SK-N-SH (cell line): Measurements from ENCODE around the gene TBC1D19. TPM values are rescaled to one million over a fixed set of nuclear protein-coding genes. Genes with fewer than 3 reads are reported as not detected.

ENCODE experiments used
- CTCF ChIA-PET: fragments of 300-600, 350-600 bp; formaldehyde crosslinking; extraction: SDS; loops from one replicate; lab custom pipeline; 2021; lab: Yijun Ruan, JAX
- POLR2A ChIA-PET: fragments of 350-600 bp; sonication (Branson Sonifier 250); formaldehyde crosslinking; extraction: SDS; loops from one replicate; lab custom pipeline; 2020; ENCODE audit warnings: antibody characterized with exemption, inconsistent platforms; lab: Yijun Ruan, JAX
- DNase-seq: peaks from one replicate; pipeline ENCODE4 v3.0.0; 2012
- H2AFZ ChIP-seq: fragments of 200-600 bp; sonication (generic); 2 replicates; pipeline ENCODE4 v1.8.1; 2016; ENCODE audit warnings: antibody characterized with exemption, mild to moderate bottlenecking, low read depth
- H3F3A ChIP-seq: fragments of 200-600 bp; sonication (generic); replicated peaks from 2 replicates; pipeline ENCODE3; 2016; ENCODE audit warnings: antibody characterized with exemption, mild to moderate bottlenecking; ENCODE audit not compliant: insufficient read depth
- H3K27ac ChIP-seq, 2 experiments: fragments of 200-500 bp in 1 of 2; fragments of 200-600 bp in 1 of 2; sonication (Bioruptor generic) in 1 of 2; sonication (generic), shearing (Covaris generic) in 1 of 2; 2 replicates each; pipeline versions ENCODE4 v1.5.1 to v1.6.1; 2014 to 2016; ENCODE audit warnings: low read depth in 2 of 2, inconsistent platforms in 1 of 2, low read length in 1 of 2, mild to moderate bottlenecking in 1 of 2, mixed read lengths in 1 of 2
- H3K27me3 ChIP-seq: fragments of 200-600 bp; sonication (generic), shearing (Covaris generic); 2 replicates; pipeline ENCODE4 v1.6.1; 2016; ENCODE audit warnings: mixed run types; ENCODE audit not compliant: insufficient read depth
- H3K36me3 ChIP-seq, 2 experiments: fragments of 200-500 bp in 1 of 2; fragments of 200-600 bp in 1 of 2; sonication (Bioruptor generic) in 1 of 2; sonication (generic) in 1 of 2; replicated peaks in 1 of 2; 2 replicates each; pipeline versions ENCODE3 to v1.5.1; 2014 to 2016; ENCODE audit warnings: low read length in 1 of 2, mild to moderate bottlenecking in 1 of 2; ENCODE audit not compliant: insufficient read depth in 2 of 2, control insufficient read depth in 1 of 2
- H3K4me1 ChIP-seq, 2 experiments: fragments of 200-500 bp in 1 of 2; fragments of 200-600 bp in 1 of 2; sonication (Bioruptor generic) in 1 of 2; sonication (generic), shearing (Covaris generic) in 1 of 2; 2 replicates each; pipeline versions ENCODE4 v1.5.1 to v1.6.1; 2014 to 2016; ENCODE audit warnings: low read depth in 1 of 2, low read length in 1 of 2, mixed run types in 1 of 2; ENCODE audit not compliant: insufficient read depth in 2 of 2, control insufficient read depth in 1 of 2
- H3K4me2 ChIP-seq: fragments of 200-600 bp; sonication (generic), shearing (Covaris generic); 2 replicates; pipeline ENCODE4 v1.6.1; 2017; ENCODE audit warnings: mixed run types
- H3K4me3 ChIP-seq, 2 experiments: fragments of 200-500 bp in 1 of 2; fragments of 200-600 bp in 1 of 2; sonication (Bioruptor generic) in 1 of 2; sonication (generic), shearing (Covaris generic) in 1 of 2; 2 replicates each; pipeline versions ENCODE4 v1.5.1 to v1.8.1; 2014 to 2016; ENCODE audit warnings: low read depth in 2 of 2, inconsistent platforms in 1 of 2, low read length in 1 of 2, mild to moderate bottlenecking in 1 of 2, mixed read lengths in 1 of 2, moderate library complexity in 1 of 2
- H3K79me2 ChIP-seq: fragments of 200-600 bp; sonication (generic); 2 replicates; pipeline ENCODE4 v1.8.1; 2017; ENCODE audit warnings: mild to moderate bottlenecking; ENCODE audit not compliant: insufficient read depth
- H3K9ac ChIP-seq: fragments of 200-600 bp; sonication (generic); 2 replicates; pipeline ENCODE4 v1.6.1; 2017; ENCODE audit warnings: mixed run types
- H3K9me2 ChIP-seq: fragments of 200-600 bp; sonication (generic); 2 replicates; pipeline ENCODE4 v1.6.1; 2017; ENCODE audit warnings: mixed run types
- H3K9me3 ChIP-seq: fragments of 200-600 bp; sonication (generic); 2 replicates; pipeline ENCODE4 v1.6.1; 2017; ENCODE audit warnings: mixed run types, mild to moderate bottlenecking, moderate library complexity
- H4K20me1 ChIP-seq: fragments of 200-600 bp; sonication (generic); 2 replicates; pipeline ENCODE4 v1.6.1; 2017; ENCODE audit warnings: mild to moderate bottlenecking, mixed run types; ENCODE audit not compliant: insufficient read depth
- EP300 ChIP-seq, 2 experiments: IDR thresholded peaks; 2 replicates each; pipeline versions ENCODE4 v1.4.0 to v1.6.1; 2012; ENCODE audit warnings: borderline replicate concordance in 1 of 2, low read depth in 1 of 2, low read length in 1 of 2
- FOXJ3 ChIP-seq: sonication (generic); formaldehyde crosslinking; IDR thresholded peaks from 2 replicates; pipeline ENCODE4 v1.5.1; 2020; ENCODE audit warnings: mild to moderate bottlenecking, missing genetic modification reagents
- GABPA ChIP-seq: IDR thresholded peaks from 2 replicates; pipeline ENCODE4 v1.4.0; 2012; ENCODE audit warnings: low read depth, mild to moderate bottlenecking
- MEF2A ChIP-seq: IDR thresholded peaks from 2 replicates; pipeline ENCODE4 v1.4.0; 2012; ENCODE audit warnings: low read depth, borderline replicate concordance
- MXI1 ChIP-seq: IDR thresholded peaks from 2 replicates; pipeline ENCODE4 v1.6.1; 2012; ENCODE audit warnings: mild to moderate bottlenecking, low read depth, low read length, improper control_type of control experiment
- NFIC ChIP-seq: IDR thresholded peaks from 2 replicates; pipeline ENCODE4 v1.4.0; 2012; ENCODE audit warnings: borderline replicate concordance
- PBX3 ChIP-seq: IDR thresholded peaks from 2 replicates; pipeline ENCODE4; 2012
- RCOR1 ChIP-seq: fragments of 150-350 bp; IDR thresholded peaks from 2 replicates; pipeline ENCODE4 v1.6.1; 2017; ENCODE audit warnings: antibody characterized with exemption, low read length
- RXRA ChIP-seq: IDR thresholded peaks from 2 replicates; pipeline ENCODE4 v1.4.0; 2012; ENCODE audit warnings: low read depth, mild to moderate bottlenecking, borderline replicate concordance
- SIN3A ChIP-seq: IDR thresholded peaks from 2 replicates; pipeline ENCODE4 v1.6.1; 2012; ENCODE audit warnings: low read depth, mild to moderate bottlenecking, low read length, moderate library complexity, borderline replicate concordance
- SMC3 ChIP-seq: IDR thresholded peaks from 2 replicates; pipeline ENCODE4 v1.6.1; 2012; ENCODE audit warnings: low read depth, low read length, improper control_type of control experiment
- TCF12 ChIP-seq: IDR thresholded peaks from 2 replicates; pipeline ENCODE4 v1.4.0; 2012
- TEAD4 ChIP-seq: IDR thresholded peaks from 2 replicates; pipeline ENCODE4 v1.4.0; 2012; ENCODE audit warnings: mild to moderate bottlenecking, borderline replicate concordance; ENCODE audit not compliant: insufficient read depth
- USF2 ChIP-seq: fragments of 150-350 bp; IDR thresholded peaks from 2 replicates; pipeline ENCODE4 v1.6.1; 2017; ENCODE audit warnings: antibody characterized with exemption, low read length, low read depth, borderline replicate concordance
- YY1 ChIP-seq: IDR thresholded peaks from 2 replicates; pipeline ENCODE4 v1.4.0; 2012; ENCODE audit warnings: low read depth, mild to moderate bottlenecking
- WGBS: methylation state at CpG from one replicate; pipeline ENCODE4 v1.1.6; 2017; ENCODE audit warnings: low lambda C conversion rate; 5-methylcytosine and 5-hydroxymethylcytosine counted together
- polyA plus RNA-seq, 3 experiments: library from polyadenylated mRNA; depleted of rRNA; stranded (reverse); fragments of >200 nt; gene quantifications; 2 replicates each; pipeline ENCODE4 v1.2.3, GENCODE V29; 2012
- small RNA-seq, 7 experiments: library from RNA; depleted of rRNA; stranded (forward); fragments of <200 nt; gene quantifications; one replicate each; pipeline ENCODE3, GENCODE V24; 2012
- TF ChIP-seq, protein P1 (sequence below): IDR thresholded peaks from 2 replicates; pipeline ENCODE4 v1.6.1; 2012; ENCODE audit warnings: mild to moderate bottlenecking, low read depth, low read length, moderate library complexity
- TF ChIP-seq, protein P2 (sequence below): fragments of 200-600 bp; sonication (generic); IDR thresholded peaks from 2 replicates; pipeline ENCODE4 v1.6.1; 2017; ENCODE audit warnings: antibody characterized with exemption, mild to moderate bottlenecking, moderate library complexity

The TBC1D19 gene
- polyA plus RNA-seq, 1 of the 3 experiments (the other 2 are of a cell fraction), result 4.2 TPM

GRCh38 chr4:26804925-26805324, 221.0 kb downstream of the TBC1D19 start:
- no peaks in the 10 kb centered on the region for H3K27me3 ChIP-seq
- ChIA-PET POLR2A (no interaction called here), CTCF (no interaction called here)
- no peak overlapping the region for H3K4me3 ChIP-seq
- no peaks in the 10 kb centered on the region for H3F3A ChIP-seq
- no peak overlapping the region for H3K9ac ChIP-seq
- no peak overlapping the region for H3K27ac ChIP-seq
- no peak for DNase-seq
- no peaks in the 10 kb centered on the region for H3K9me3 ChIP-seq
- peaks cover 11 to 12% of the 10 kb centered on the region in 2 experiments; a peak in 2 of 4 replicates for H3K4me1 ChIP-seq
- WGBS, result 98% methylated on average over 10 of the region's 10 CpGs
- no peak overlapping the region for H3K4me2 ChIP-seq
- no peak overlapping the region for H2AFZ ChIP-seq
- no peaks in the 10 kb centered on the region for H3K9me2 ChIP-seq
- TF ChIP-seq TEAD4, result no peak
- no peak for TF ChIP-seq RXRA
- TF ChIP-seq USF2, result no peak
- no peak for TF ChIP-seq TCF12
- no peak for TF ChIP-seq SIN3A
- TF ChIP-seq SMC3, result no peak
- TF ChIP-seq, protein P1, sequence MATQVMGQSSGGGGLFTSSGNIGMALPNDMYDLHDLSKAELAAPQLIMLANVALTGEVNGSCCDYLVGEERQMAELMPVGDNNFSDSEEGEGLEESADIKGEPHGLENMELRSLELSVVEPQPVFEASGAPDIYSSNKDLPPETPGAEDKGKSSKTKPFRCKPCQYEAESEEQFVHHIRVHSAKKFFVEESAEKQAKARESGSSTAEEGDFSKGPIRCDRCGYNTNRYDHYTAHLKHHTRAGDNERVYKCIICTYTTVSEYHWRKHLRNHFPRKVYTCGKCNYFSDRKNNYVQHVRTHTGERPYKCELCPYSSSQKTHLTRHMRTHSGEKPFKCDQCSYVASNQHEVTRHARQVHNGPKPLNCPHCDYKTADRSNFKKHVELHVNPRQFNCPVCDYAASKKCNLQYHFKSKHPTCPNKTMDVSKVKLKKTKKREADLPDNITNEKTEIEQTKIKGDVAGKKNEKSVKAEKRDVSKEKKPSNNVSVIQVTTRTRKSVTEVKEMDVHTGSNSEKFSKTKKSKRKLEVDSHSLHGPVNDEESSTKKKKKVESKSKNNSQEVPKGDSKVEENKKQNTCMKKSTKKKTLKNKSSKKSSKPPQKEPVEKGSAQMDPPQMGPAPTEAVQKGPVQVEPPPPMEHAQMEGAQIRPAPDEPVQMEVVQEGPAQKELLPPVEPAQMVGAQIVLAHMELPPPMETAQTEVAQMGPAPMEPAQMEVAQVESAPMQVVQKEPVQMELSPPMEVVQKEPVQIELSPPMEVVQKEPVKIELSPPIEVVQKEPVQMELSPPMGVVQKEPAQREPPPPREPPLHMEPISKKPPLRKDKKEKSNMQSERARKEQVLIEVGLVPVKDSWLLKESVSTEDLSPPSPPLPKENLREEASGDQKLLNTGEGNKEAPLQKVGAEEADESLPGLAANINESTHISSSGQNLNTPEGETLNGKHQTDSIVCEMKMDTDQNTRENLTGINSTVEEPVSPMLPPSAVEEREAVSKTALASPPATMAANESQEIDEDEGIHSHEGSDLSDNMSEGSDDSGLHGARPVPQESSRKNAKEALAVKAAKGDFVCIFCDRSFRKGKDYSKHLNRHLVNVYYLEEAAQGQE, result no peak
- TF ChIP-seq GABPA, result no peak
- TF ChIP-seq, protein P2, sequence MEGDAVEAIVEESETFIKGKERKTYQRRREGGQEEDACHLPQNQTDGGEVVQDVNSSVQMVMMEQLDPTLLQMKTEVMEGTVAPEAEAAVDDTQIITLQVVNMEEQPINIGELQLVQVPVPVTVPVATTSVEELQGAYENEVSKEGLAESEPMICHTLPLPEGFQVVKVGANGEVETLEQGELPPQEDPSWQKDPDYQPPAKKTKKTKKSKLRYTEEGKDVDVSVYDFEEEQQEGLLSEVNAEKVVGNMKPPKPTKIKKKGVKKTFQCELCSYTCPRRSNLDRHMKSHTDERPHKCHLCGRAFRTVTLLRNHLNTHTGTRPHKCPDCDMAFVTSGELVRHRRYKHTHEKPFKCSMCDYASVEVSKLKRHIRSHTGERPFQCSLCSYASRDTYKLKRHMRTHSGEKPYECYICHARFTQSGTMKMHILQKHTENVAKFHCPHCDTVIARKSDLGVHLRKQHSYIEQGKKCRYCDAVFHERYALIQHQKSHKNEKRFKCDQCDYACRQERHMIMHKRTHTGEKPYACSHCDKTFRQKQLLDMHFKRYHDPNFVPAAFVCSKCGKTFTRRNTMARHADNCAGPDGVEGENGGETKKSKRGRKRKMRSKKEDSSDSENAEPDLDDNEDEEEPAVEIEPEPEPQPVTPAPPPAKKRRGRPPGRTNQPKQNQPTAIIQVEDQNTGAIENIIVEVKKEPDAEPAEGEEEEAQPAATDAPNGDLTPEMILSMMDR, result no peak
- TF ChIP-seq EP300 (IDR thresholded peaks at IDR 0.05; ENCODE audit: borderline replicate concordance in 1 of 2, low read depth in 1 of 2, low read length in 1 of 2), result no peak
- no peak for TF ChIP-seq PBX3
- TF ChIP-seq NFIC, result no peak
- TF ChIP-seq RCOR1, result no peak
- no peak for TF ChIP-seq MEF2A
- no peak for TF ChIP-seq MXI1
- no peak for TF ChIP-seq YY1
- TF ChIP-seq FOXJ3 (CRISPR knock-in tag), result no peak
- no peaks in the 10 kb centered on the region for H3K79me2 ChIP-seq
- no peaks in the 10 kb centered on the region for H4K20me1 ChIP-seq
- no peaks in the 10 kb centered on the region for H3K36me3 ChIP-seq

Small RNAs within 50 kb of the gene (small RNA-seq; reads per million reads assigned to genes)
- gene RF00284, result 0 to 0.06 (median 0) reads per million in 7 experiments

Other genes starting within 250 kb of the TBC1D19 start
- gene CCKAR, start 93.6 kb upstream of the TBC1D19 start, polyA plus RNA-seq (2012; rRNA removed), result not detected in 2 replicates